ENCODE data around the gene TMPRSS6. TPM values are rescaled to one million over a fixed set of nuclear protein-coding genes. Genes with fewer than 3 reads are reported as not detected.

The TMPRSS6 gene
- total and polyA plus RNA-seq, 2 of the 13 experiments (the other 11 are each of a cell fraction or from before 2014, with no cell fraction given): 4.2 to 4.8 TPM

GRCh38 chr22:37033605-37034430, 75.7 kb downstream of the TMPRSS6 start (continued):
- TF ChIP-seq STAT6 (CRISPR knock-in tag; IDR thresholded peaks at IDR 0.05; ENCODE audit: borderline replicate concordance) (no peak), SAFB2 (CRISPR knock-in tag; IDR thresholded peaks at IDR 0.05; ENCODE audit: borderline replicate concordance, low read depth) (no peak), SALL1 (CRISPR knock-in tag; IDR thresholded peaks at IDR 0.05) (peak; percentile 95), ZNF333 (CRISPR knock-in tag; IDR thresholded peaks at IDR 0.05; ENCODE audit: borderline replicate concordance) (peak; percentile 66; the same call in 1 of the 2 replicates), RXRB (CRISPR knock-in tag; IDR thresholded peaks at IDR 0.05; ENCODE audit: borderline replicate concordance) (peak; percentile 82), SKI (IDR thresholded peaks at IDR 0.05; ENCODE audit: partially characterized antibody) (peak; percentile 27), FIP1L1 (IDR thresholded peaks at IDR 0.05; ENCODE audit: borderline replicate concordance, insufficient read depth, low read depth, low read length) (no peak), NR2F6 (IDR thresholded peaks at IDR 0.05) (peak; percentile 82), NR2F6 (CRISPR knock-in tag; IDR thresholded peaks at IDR 0.05) (peak; percentile 87), HMG20A (CRISPR knock-in tag; IDR thresholded peaks at IDR 0.05; ENCODE audit: borderline replicate concordance) (peak; percentile 34; the same call in 1 of the 2 replicates), FOXC1 (CRISPR knock-in tag; IDR thresholded peaks at IDR 0.05; ENCODE audit: borderline replicate concordance) (0 out of 2 replicates have a peak, but pooled peaks have one; percentile 12), KMT2B (CRISPR knock-in tag; IDR thresholded peaks at IDR 0.05) (no peak), TGIF2 (CRISPR knock-in tag; IDR thresholded peaks at IDR 0.05) (no peak; the same call in 1 of the 2 replicates), ZNF552 (CRISPR knock-in tag; IDR thresholded peaks at IDR 0.05; ENCODE audit: borderline replicate concordance) (no peak), ZNF746 (CRISPR knock-in tag; IDR thresholded peaks at IDR 0.05) (peak; percentile 53; the same call in 1 of the 2 replicates), RCOR2 (CRISPR knock-in tag; IDR thresholded peaks at IDR 0.05) (peak; percentile 69; the same call in 1 of the 2 replicates), RELA (CRISPR knock-in tag; IDR thresholded peaks at IDR 0.05) (no peak; the same call in 1 of the 2 replicates), MLX (CRISPR knock-in tag; IDR thresholded peaks at IDR 0.05) (no peak), AGO2 (optimal IDR thresholded peaks at IDR 0.05; ENCODE audit: low read depth, low read length) (peak; percentile 87), ZNF777 (CRISPR knock-in tag; IDR thresholded peaks at IDR 0.05) (no peak)
- TF ChIP-seq, protein P1, sequence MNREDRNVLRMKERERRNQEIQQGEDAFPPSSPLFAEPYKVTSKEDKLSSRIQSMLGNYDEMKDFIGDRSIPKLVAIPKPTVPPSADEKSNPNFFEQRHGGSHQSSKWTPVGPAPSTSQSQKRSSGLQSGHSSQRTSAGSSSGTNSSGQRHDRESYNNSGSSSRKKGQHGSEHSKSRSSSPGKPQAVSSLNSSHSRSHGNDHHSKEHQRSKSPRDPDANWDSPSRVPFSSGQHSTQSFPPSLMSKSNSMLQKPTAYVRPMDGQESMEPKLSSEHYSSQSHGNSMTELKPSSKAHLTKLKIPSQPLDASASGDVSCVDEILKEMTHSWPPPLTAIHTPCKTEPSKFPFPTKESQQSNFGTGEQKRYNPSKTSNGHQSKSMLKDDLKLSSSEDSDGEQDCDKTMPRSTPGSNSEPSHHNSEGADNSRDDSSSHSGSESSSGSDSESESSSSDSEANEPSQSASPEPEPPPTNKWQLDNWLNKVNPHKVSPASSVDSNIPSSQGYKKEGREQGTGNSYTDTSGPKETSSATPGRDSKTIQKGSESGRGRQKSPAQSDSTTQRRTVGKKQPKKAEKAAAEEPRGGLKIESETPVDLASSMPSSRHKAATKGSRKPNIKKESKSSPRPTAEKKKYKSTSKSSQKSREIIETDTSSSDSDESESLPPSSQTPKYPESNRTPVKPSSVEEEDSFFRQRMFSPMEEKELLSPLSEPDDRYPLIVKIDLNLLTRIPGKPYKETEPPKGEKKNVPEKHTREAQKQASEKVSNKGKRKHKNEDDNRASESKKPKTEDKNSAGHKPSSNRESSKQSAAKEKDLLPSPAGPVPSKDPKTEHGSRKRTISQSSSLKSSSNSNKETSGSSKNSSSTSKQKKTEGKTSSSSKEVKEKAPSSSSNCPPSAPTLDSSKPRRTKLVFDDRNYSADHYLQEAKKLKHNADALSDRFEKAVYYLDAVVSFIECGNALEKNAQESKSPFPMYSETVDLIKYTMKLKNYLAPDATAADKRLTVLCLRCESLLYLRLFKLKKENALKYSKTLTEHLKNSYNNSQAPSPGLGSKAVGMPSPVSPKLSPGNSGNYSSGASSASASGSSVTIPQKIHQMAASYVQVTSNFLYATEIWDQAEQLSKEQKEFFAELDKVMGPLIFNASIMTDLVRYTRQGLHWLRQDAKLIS (CRISPR knock-in tag; IDR thresholded peaks at IDR 0.05): no peak
- TF ChIP-seq, protein P2, sequence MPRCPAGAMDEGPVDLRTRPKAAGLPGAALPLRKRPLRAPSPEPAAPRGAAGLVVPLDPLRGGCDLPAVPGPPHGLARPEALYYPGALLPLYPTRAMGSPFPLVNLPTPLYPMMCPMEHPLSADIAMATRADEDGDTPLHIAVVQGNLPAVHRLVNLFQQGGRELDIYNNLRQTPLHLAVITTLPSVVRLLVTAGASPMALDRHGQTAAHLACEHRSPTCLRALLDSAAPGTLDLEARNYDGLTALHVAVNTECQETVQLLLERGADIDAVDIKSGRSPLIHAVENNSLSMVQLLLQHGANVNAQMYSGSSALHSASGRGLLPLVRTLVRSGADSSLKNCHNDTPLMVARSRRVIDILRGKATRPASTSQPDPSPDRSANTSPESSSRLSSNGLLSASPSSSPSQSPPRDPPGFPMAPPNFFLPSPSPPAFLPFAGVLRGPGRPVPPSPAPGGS (CRISPR knock-in tag; IDR thresholded peaks at IDR 0.05): no peak
